CD4-positive, alpha-beta T cell treated with Interleukin-21 for 1 hour (primary cell): ENCODE data around the gene NINL.

Source experiments
- DNase-seq: peaks from one replicate; pipeline ENCODE4 v3.0.0-alpha.2; 2020

NINL gene

GRCh38 chr20:25460566-25461280 is 124.6 kb downstream of the NINL start:
- no peak for DNase-seq

- no peak for DNase-seq
Measured at GRCh38 chr20:25459916-25460535, 125.3 kb downstream of the NINL start.

- no peak for DNase-seq
Measured at GRCh38 chr20:25459111-25459830, 126.1 kb downstream of the NINL start.

- DNase-seq, result no peak
Measured at GRCh38 chr20:25457886-25458680, 127.2 kb downstream of the NINL start.

GRCh38 chr20:25454153-25454900 is 131.0 kb downstream of the NINL start:
- DNase-seq, result no peak

- DNase-seq, result no peak
Measured at GRCh38 chr20:25453035-25453810, 132.1 kb downstream of the NINL start.

GRCh38 chr20:25452333-25452732 is 133.0 kb downstream of the NINL start:
- no peak for DNase-seq

GRCh38 chr20:25447671-25448070 is 137.7 kb downstream of the NINL start:
- DNase-seq, result no peak

- DNase-seq, result no peak
Measured at GRCh38 chr20:25444556-25444955, 140.8 kb downstream of the NINL start.

GRCh38 chr20:25439328-25439727 is 146.0 kb downstream of the NINL start:
- DNase-seq, result no peak

GRCh38 chr20:25437153-25437581 is 148.2 kb downstream of the NINL start:
- DNase-seq, result no peak

- DNase-seq, result no peak
Measured at GRCh38 chr20:25424536-25424935, 160.8 kb downstream of the NINL start.

- DNase-seq, result no peak
Measured at GRCh38 chr20:25422032-25422431, 163.3 kb downstream of the NINL start.

GRCh38 chr20:25421102-25421501 is 164.2 kb downstream of the NINL start:
- DNase-seq, result no peak

- DNase-seq, result no peak
Measured at GRCh38 chr20:25418776-25419175, 166.6 kb downstream of the NINL start.

- DNase-seq, result no peak
Measured at GRCh38 chr20:25408890-25409289, 176.4 kb downstream of the NINL start.

GRCh38 chr20:25408170-25408547 is 177.2 kb downstream of the NINL start:
- DNase-seq, result no peak

GRCh38 chr20:25407311-25408169 is 177.8 kb downstream of the NINL start, which contains the start of gene GINS1:
GINS1 (plus strand) TSS chr20:25407673; CDS start chr20:25407821, 148 bp downstream.
- peak; percentile 82 for DNase-seq
